ENCODE data around the gene EDC3. TPM values are rescaled to one million over a fixed set of nuclear protein-coding genes. Genes with fewer than 3 reads are reported as not detected.

EDC3 gene
- total RNA-seq, 1 donor = 9.8 TPM

- no peaks in the 10 kb centered on the region for H3K9me3 ChIP-seq (ENCODE audit: low read depth, low read length)
- peaks cover under 1% of the 10 kb centered on the region for H4K20me1 ChIP-seq (ENCODE audit: insufficient read depth, low read length)
- peak; percentile 36 for DNase-seq (ENCODE audit: insufficient read length, low spot score, missing footprints)
- peaks cover 12% of the 10 kb centered on the region for H3K79me2 ChIP-seq (ENCODE audit: insufficient read depth, low read length)
- no peak for TF ChIP-seq CTCF (IDR thresholded peaks at IDR 0.05; ENCODE audit: extremely low read depth, low read depth, low read length)
- no peak overlapping the region for H3K4me3 ChIP-seq (ENCODE audit: insufficient read depth, low read length)
- H3K36me3 ChIP-seq (ENCODE audit: insufficient read depth, low read length) = no peaks in the 10 kb centered on the region
- H3K4me2 ChIP-seq (ENCODE audit: insufficient read depth, low read length) = no peak overlapping the region
- H2AFZ ChIP-seq (ENCODE audit: low read length) = no peak overlapping the region
- peaks cover 16% of the 10 kb centered on the region for H3K27me3 ChIP-seq (ENCODE audit: insufficient read depth, low read length)
- H3K4me1 ChIP-seq (ENCODE audit: insufficient read depth, low read length) = peaks cover 9% of the 10 kb centered on the region
- no peak overlapping the region for H3K27ac ChIP-seq (ENCODE audit: low read depth, low read length)
These were observed 84.5 kb downstream of the EDC3 start for GRCh38 chr15:74611341-74611740.

- DNase-seq (ENCODE audit: insufficient read length, low spot score, missing footprints) = peak; percentile 82
- Histone ChIP-seq H3K27ac (ENCODE audit: low read depth, low read length) (no peak overlapping the region), H3K9me3 (ENCODE audit: low read depth, low read length) (no peaks in the 10 kb centered on the region), H3K36me3 (ENCODE audit: insufficient read depth, low read length) (no peaks in the 10 kb centered on the region), H3K4me2 (ENCODE audit: insufficient read depth, low read length) (no peak overlapping the region), H3K79me2 (ENCODE audit: insufficient read depth, low read length) (peaks cover 3% of the 10 kb centered on the region), H2AFZ (ENCODE audit: low read length) (no peak overlapping the region), H3K4me1 (ENCODE audit: insufficient read depth, low read length) (peaks cover 9% of the 10 kb centered on the region), H4K20me1 (ENCODE audit: insufficient read depth, low read length) (no peaks in the 10 kb centered on the region), H3K4me3 (ENCODE audit: insufficient read depth, low read length) (no peak overlapping the region), H3K27me3 (ENCODE audit: insufficient read depth, low read length) (peaks cover 16% of the 10 kb centered on the region)
- TF ChIP-seq CTCF (IDR thresholded peaks at IDR 0.05; ENCODE audit: extremely low read depth, low read depth, low read length) = no peak
These were observed 85.4 kb downstream of the EDC3 start for GRCh38 chr15:74610302-74610951.

GRCh38 chr15:74609938-74610301, 85.9 kb downstream of the EDC3 start:
- no peaks in the 10 kb centered on the region for H3K9me3 ChIP-seq (ENCODE audit: low read depth, low read length)
- H3K4me1 ChIP-seq (ENCODE audit: insufficient read depth, low read length) = peaks cover 6% of the 10 kb centered on the region
- no peak overlapping the region for H2AFZ ChIP-seq (ENCODE audit: low read length)
- H3K36me3 ChIP-seq (ENCODE audit: insufficient read depth, low read length) = no peaks in the 10 kb centered on the region
- no peak for TF ChIP-seq CTCF (IDR thresholded peaks at IDR 0.05; ENCODE audit: extremely low read depth, low read depth, low read length)
- no peak overlapping the region for H3K4me2 ChIP-seq (ENCODE audit: insufficient read depth, low read length)
- peak; percentile 68 for DNase-seq (ENCODE audit: insufficient read length, low spot score, missing footprints)
- peaks cover 16% of the 10 kb centered on the region for H3K27me3 ChIP-seq (ENCODE audit: insufficient read depth, low read length)
- H3K4me3 ChIP-seq (ENCODE audit: insufficient read depth, low read length) = no peak overlapping the region
- no peaks in the 10 kb centered on the region for H4K20me1 ChIP-seq (ENCODE audit: insufficient read depth, low read length)
- H3K27ac ChIP-seq (ENCODE audit: low read depth, low read length) = no peak overlapping the region
- no peaks in the 10 kb centered on the region for H3K79me2 ChIP-seq (ENCODE audit: insufficient read depth, low read length)

GRCh38 chr15:74608786-74609185, 87.0 kb downstream of the EDC3 start:
- DNase-seq (ENCODE audit: insufficient read length, low spot score, missing footprints) = peak; percentile 44
- Histone ChIP-seq H3K4me2 (ENCODE audit: insufficient read depth, low read length) (no peak overlapping the region), H3K9me3 (ENCODE audit: low read depth, low read length) (no peaks in the 10 kb centered on the region), H2AFZ (ENCODE audit: low read length) (no peak overlapping the region), H3K27me3 (ENCODE audit: insufficient read depth, low read length) (peaks cover 15% of the 10 kb centered on the region), H3K36me3 (ENCODE audit: insufficient read depth, low read length) (no peaks in the 10 kb centered on the region), H3K27ac (ENCODE audit: low read depth, low read length) (no peak overlapping the region), H3K4me3 (ENCODE audit: insufficient read depth, low read length) (no peak overlapping the region), H3K79me2 (ENCODE audit: insufficient read depth, low read length) (no peaks in the 10 kb centered on the region), H3K4me1 (ENCODE audit: insufficient read depth, low read length) (no peaks in the 10 kb centered on the region), H4K20me1 (ENCODE audit: insufficient read depth, low read length) (no peaks in the 10 kb centered on the region)
- TF ChIP-seq CTCF (IDR thresholded peaks at IDR 0.05; ENCODE audit: extremely low read depth, low read depth, low read length) = no peak
